Measurements from ENCODE around the gene UVRAG.

Gene UVRAG

DNA sequence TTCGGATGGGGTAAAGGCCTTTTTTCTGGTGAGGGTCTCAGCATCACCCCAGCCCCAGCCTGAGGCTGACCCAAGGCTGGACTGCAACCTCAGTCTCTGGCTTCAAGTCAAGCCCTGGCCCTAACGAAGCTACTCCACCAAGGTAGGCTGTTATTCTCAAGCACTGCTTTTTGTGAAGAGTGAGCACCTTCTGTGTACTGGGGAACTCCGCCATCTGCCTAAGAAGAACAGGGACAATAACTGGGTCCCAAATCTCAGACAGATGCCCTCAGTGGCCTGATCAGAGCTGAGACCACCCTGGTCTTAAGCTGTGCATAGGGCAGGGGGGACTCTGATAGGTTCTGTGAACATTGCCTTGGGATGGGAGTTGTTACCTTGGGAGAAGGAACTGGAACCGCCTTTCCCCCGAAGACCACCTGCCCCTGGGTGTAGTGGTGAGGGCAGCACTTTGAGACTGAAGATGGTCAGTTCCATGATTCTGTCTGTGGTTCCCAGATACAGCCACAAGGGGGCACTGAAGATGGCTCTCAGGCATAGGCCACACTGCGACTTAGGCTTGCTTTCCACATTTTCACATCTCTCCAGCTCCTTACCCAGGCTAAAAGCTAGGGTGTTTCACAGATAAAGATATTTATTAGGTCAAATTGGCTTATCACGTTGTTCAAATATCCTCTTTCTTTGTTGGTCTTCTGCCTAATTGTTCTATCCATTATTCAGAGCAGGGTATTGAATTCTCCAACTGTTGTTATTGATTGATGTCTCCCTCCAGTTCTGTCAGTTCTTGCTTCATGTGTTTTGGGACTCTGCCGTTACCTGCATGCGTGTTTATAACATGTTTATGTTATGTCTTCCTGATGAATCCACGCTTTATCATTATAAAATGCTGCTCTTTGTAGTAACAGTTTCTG, 11.8 kb upstream of the UVRAG start:
- peak in 51 of 58 donors; percentile 22 to 86 (median 58) for DNase-seq

DNA sequence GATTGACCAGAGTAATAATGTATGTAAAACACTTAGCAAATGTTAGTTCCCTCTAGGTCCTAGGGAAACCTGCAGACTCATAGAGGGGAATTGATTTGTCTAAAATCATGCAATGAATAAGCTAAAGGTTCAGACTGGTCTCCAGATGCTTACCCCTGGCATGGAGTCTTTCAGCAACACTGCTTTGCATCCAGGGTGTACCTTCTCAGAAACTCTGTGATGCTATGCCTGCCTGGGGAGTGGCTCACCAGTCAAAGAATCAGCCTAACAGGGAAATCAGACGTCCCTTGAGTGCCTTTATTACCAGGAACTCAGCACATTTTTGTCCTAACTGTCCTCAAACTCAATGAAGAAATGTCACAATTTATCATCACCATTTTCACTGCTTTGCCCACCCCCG, 5.9 kb upstream of the UVRAG start:
- no peak for DNase-seq

DNA sequence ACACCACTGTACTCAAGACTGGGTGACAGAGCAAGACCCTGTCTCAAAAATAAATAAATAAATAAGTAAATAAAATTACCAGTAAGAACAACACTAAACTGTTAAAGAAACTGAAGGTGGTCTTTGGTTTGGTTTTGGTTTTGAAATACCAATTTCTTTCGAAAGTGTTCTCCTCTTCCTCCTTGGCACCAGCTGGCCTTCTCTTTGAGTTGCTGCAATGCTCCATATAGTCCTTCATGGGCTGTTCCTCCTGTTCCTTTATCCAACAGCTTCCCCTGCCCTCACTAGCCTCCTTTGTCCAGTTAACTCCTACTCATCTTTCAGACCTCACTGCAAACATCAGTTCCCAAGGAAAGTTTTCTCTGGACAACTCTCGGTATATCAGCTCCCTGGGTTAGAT, 5.0 kb upstream of the UVRAG start:
- no peak for DNase-seq

DNA sequence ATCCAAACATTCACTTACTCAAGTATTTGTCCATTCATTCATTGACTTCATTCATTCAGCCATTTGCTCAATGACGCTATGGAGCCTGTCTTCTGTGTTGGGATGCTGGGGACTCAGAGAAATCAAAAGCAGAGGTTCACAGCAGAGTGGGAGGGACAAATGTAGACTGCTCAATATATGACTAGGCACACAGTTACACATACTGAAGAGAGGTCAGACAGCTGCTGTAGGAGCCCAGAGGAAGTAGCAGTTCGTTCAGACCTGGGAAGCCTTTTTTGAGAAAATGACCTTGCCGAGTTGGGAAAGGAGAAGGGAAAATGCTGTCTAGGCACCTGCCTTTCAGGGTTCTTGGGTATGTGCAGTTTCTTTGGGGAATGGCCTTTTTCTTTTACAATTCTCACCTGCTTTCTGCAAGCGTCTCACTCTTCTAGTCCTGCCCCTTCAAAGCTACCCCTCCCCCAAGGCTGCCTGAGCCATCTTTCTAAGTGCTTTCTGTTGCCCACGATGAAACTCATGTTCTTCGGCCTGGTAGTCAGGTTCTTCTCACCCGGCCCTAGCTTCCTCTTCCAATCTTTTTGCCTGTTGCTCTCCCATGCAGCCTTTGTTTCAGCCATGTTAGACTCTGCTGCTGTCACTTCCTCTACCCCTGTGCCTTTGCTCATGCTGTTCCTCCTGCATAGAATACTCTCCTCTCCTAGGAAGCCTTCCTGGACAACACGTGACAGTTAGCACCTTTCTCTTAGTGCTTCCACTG, 4.2 kb upstream of the UVRAG start:
- DNase-seq: no peak

GRCh38 chr11:75811485-75811884, 3.5 kb upstream of the UVRAG start:
- DNase-seq: no peak

DNA sequence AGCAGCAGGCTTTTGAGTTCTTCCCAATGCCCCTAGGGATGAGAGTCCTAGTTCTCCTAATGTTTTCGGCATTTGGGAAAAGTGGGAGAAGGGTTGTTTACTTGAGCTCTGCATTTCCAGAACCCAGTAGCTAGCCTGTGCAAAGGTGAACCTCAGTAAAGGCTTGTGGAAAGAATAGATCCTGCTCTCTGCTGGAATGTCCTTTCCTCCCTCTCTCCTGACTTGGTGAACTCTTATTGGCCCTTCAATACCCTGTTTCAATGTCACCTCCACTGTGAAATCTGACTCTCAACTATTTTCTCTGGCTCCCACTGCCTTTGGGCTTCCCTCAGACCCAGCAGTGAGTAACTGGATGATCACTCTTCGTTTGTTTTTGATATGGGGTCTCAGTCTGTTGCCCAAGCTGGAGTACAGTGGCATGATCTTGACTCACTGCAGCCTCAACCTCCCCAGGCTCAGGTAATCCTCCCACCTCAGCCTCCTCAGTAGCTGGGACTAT, 2.4 kb upstream of the UVRAG start:
- no peak for DNase-seq

DNA sequence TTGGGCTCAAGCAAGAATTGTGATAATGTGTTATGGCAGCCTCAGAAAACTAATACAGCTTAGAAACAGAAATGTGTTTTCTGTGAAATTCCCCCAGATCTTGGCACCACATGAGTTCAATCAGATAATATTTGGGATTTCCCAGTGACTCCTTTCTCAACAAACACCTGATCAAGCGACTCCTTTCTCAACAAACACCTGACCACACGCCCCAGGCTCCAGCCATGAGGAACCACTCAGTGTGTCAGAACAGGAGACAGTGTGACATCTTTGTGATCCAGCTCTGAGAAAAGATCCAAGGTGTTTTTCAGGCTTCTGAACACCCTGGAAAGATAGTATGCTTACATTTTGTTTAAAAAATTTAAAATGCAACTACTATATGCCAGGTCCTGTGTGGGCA, 1.9 kb upstream of the UVRAG start:
- DNase-seq: no peak

DNA sequence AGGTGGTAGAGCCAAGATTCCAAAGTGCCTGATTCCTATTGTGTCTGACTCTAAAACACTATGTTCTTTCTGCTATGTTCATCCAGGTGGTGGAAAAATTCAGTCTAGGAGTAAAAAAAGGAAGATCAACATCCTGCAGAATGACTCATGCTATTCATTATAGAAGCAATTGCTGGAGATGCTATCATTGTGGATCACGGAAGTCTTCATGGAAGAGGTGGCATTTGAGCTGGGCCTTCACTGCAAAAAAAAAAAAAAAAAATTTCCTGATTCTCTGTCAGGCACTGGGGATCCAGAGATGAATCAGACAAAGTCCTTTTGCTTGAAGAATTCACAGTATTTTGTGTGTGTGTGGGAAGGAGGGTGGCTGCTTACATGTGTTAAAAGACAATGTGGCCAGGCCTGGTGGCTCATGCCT, 1.4 kb upstream of the UVRAG start:
- no peak for DNase-seq

- DNase-seq: no peak
These were observed 690 bp upstream of the UVRAG start for GRCh38 chr11:75814363-75814676.

GRCh38 chr11:75815345-75816168, 547 bp downstream of the UVRAG start:
- peak in 9 of 58 donors; percentile 34 to 70 (median 58) for DNase-seq

GRCh38 chr11:75816561-75817239, 1.7 kb downstream of the UVRAG start:
- DNase-seq: no peak

GRCh38 chr11:75820645-75821044, 5.6 kb downstream of the UVRAG start:
- DNase-seq: no peak

GRCh38 chr11:75821202-75821601, 6.2 kb downstream of the UVRAG start:
- DNase-seq: no peak

DNA sequence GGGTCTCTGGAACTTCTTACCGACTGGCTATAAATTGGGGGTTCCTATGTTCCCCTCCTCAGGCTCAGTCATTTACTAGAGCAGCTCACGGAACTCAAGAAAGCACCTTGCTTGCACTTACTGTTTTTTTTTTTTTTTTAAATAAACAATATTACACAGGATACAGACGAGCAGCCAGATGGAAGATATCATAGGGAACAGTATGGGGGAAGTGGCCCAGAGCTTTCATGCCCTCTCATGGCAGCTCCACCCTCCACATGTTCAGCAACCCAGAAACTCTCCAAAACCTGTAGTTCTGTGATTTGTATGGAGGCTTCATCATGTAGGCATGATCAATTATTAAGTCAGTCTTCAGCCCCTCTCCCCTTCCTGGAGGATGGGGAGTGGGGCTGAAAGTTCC, 7.5 kb downstream of the UVRAG start:
- no peak for DNase-seq

- DNase-seq: no peak
These were observed 8.4 kb downstream of the UVRAG start for GRCh38 chr11:75823415-75823814.

DNA sequence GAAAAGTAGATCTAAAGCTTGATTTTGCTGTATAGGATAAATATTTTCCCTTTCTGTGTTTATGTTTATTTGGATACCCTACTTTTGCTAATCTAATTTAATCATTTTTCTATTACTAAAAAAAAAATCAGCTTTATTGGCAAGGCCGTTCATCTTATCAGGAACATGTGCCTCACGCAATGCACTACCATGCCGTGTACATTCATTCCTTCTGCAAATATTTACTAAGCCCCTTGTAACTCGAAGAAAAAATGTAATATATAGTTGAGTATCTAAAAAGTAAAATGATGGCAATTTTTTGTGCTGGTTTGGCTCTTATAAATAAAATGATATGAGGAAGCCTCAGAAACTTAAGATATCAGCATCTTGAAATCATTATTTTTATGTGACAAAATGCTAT, 8.9 kb downstream of the UVRAG start:
- DNase-seq: no peak

DNA sequence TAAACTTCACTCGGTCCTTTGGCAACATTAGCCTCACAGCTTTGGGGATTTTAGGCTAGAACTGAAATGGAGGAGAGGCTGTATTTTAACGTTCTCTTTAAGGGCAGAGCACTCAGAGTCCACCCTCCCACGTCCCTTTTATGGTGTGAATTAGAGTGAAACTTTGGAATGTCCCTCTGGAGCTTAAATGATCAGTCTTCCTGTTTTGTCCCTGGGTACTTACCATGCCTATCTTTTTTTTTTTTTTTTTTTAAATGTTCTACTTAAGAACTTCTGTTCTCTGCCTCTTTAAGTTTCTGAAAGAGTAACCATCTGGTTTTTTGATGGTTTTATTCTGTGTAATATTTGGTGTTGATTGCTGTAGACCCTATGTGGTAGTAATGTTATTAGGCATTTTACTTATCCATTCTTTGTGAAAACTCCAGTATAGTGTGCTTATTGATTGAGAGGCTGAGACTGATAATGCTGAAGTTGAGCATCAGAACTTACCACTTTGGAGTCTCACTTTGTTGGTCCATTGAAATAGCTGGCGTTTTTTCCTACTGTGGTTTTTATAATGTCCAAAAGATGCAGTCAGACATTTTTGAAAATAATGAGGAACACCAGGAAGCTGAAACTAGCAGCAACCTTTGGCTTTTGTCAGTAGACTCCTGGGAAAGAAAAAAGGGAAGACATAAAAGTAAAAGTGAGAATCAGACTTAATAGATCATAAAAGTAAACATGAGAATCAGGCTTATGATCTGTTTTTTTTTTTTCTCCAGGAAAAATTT, 11.6 kb downstream of the UVRAG start:
- DNase-seq: no peak

- DNase-seq: no peak
These were observed 12.6 kb downstream of the UVRAG start for GRCh38 chr11:75827562-75827961.

DNA sequence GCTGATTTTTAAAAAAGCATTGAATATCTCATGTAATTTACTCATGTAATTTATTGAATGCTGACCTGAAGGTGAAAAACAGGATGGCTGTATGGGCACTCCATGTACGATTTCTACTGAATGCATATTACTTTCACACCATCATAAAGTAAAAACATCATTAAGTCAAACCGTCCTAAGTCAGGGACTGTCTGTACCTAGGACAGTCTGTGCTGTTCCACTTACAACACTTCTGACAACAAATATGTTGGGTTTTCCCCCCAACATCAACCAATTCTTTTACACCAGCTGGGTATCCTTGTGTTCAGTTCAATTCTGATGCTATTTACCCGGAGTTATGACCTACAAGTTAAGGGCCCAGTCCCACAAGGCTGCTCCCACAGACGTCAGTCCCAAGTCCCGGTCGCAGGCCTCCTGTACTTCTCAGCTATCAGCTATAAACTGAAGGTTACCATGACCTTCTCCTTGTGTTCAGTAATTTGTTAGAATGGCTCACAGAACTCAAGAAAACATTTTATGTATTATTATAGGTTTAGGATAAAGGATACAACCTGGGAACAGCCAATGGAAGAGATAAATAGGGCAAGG, 17.0 kb downstream of the UVRAG start:
- DNase-seq: no peak

DNA sequence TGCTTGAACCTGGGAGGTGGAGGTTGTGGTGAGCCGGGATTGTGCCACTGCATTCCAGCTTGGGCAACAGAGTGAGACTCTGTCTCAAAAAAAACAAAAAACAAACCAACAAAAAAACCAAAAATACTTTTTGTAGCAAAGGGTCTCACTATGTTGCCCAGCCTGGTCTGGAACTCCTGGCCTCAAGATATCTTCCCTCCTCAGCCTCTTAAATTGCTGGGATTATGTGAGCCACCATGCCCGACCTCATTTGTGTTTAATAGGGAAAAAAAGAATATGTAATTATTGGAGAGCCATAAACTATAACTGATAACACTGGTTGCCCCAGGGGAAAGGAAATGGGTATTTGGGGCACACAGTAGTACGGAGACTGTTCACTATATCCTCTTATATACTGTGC, 19.7 kb downstream of the UVRAG start:
- DNase-seq: no peak
